H1 (cell line): ENCODE results near the gene ARG2. TPM values are rescaled to one million over a fixed set of nuclear protein-coding genes. Genes with fewer than 3 reads are reported as not detected.

Source experiments
- BACH1 ChIP-seq: IDR thresholded peaks from 2 replicates; pipeline ENCODE4 v1.6.1; 2012; ENCODE audit warnings: low read length, improper control_type of control experiment
- CBX8 ChIP-seq: fragments of 300-800, 300-1000 bp; sonication (generic); IDR thresholded peaks from 2 replicates; pipeline ENCODE4 v1.7.1; 2016; ENCODE audit warnings: low read depth, low read length, borderline replicate concordance
- CEBPB ChIP-seq: IDR thresholded peaks from 2 replicates; pipeline ENCODE4 v1.6.1; 2012; ENCODE audit warnings: low read depth, low read length
- CHD2 ChIP-seq: IDR thresholded peaks from 2 replicates; pipeline ENCODE4 v1.6.1; 2012; ENCODE audit warnings: low read length, improper control_type of control experiment
- CREB1 ChIP-seq: IDR thresholded peaks from 2 replicates; pipeline ENCODE4 v1.6.1; 2012; ENCODE audit warnings: inconsistent platforms
- CTBP2 ChIP-seq: IDR thresholded peaks from 2 replicates; pipeline ENCODE4 v1.7.0; 2011; ENCODE audit warnings: borderline replicate concordance, mild to moderate bottlenecking, moderate library complexity, mixed read lengths, low read length; ENCODE audit not compliant: insufficient read depth, insufficient read length
- EGR1 ChIP-seq: IDR thresholded peaks from 2 replicates; pipeline ENCODE4 v1.6.1; 2011; ENCODE audit warnings: low read depth, low read length, borderline replicate concordance
- EZH2 ChIP-seq: fragments of 200-600 bp; sonication (generic); IDR thresholded peaks from 2 replicates; pipeline ENCODE4 v1.7.1; 2012; ENCODE audit warnings: low read depth, mild to moderate bottlenecking, moderate library complexity, low read length, inconsistent platforms; ENCODE audit not compliant: severe bottlenecking
- GABPA ChIP-seq: IDR thresholded peaks from 2 replicates; pipeline ENCODE4 v1.6.1; 2011; ENCODE audit warnings: mild to moderate bottlenecking, low read length, moderate library complexity, borderline replicate concordance; ENCODE audit not compliant: insufficient read depth
- GTF2F1 ChIP-seq: IDR thresholded peaks from 2 replicates; pipeline ENCODE4 v1.6.1; 2012; ENCODE audit warnings: low read depth, low read length, improper control_type of control experiment, borderline replicate concordance
- JUN ChIP-seq: IDR thresholded peaks from 2 replicates; pipeline ENCODE4 v1.6.1; 2011; ENCODE audit warnings: low read depth, mild to moderate bottlenecking, improper control_type of control experiment, low read length
- JUND ChIP-seq: IDR thresholded peaks from 2 replicates; pipeline ENCODE4 v1.6.1; 2011; ENCODE audit warnings: mild to moderate bottlenecking, improper control_type of control experiment, low read length
- KDM1A ChIP-seq: fragments of 200-600, 300-600 bp; sonication (generic); IDR thresholded peaks from 2 replicates; pipeline ENCODE4 v1.7.1; 2016; ENCODE audit warnings: mild to moderate bottlenecking, low read length, borderline replicate concordance
- KDM4A ChIP-seq: IDR thresholded peaks from one replicate; pipeline ENCODE4 v1.7.1; 2012; ENCODE audit warnings: low read depth, mild to moderate bottlenecking, moderate library complexity, low read length, inconsistent platforms; ENCODE audit not compliant: severe bottlenecking
- KDM5A ChIP-seq: fragments of 200-600 bp; IDR thresholded peaks from 2 replicates; pipeline ENCODE4 v1.7.1; 2012; ENCODE audit warnings: mild to moderate bottlenecking, low read length, inconsistent platforms, mixed read lengths
- NANOG ChIP-seq: IDR thresholded peaks from 2 replicates; pipeline ENCODE4 v1.6.1; 2011; ENCODE audit warnings: low read length, low read depth, mild to moderate bottlenecking, inconsistent platforms; ENCODE audit not compliant: insufficient read depth, poor library complexity, severe bottlenecking
- PHF8 ChIP-seq: fragments of 200-600 bp; sonication (generic); conservative IDR thresholded peaks from 2 replicates; pipeline ENCODE4 v1.7.1; 2012; ENCODE audit warnings: low read depth, mild to moderate bottlenecking, inconsistent platforms, low read length, moderate library complexity
- POU5F1 ChIP-seq: IDR thresholded peaks from 2 replicates; pipeline ENCODE4 v1.6.1; 2011; ENCODE audit warnings: low read depth, mild to moderate bottlenecking, low read length, moderate library complexity
- SIX5 ChIP-seq: IDR thresholded peaks from 2 replicates; pipeline ENCODE4 v1.6.1; 2011; ENCODE audit warnings: mild to moderate bottlenecking, low read depth, low read length
- SP2 ChIP-seq: IDR thresholded peaks from 2 replicates; pipeline ENCODE4 v1.6.1; 2012; ENCODE audit warnings: mild to moderate bottlenecking, low read length, inconsistent platforms
- SRF ChIP-seq: IDR thresholded peaks from 2 replicates; pipeline ENCODE4 v1.6.1; 2011; ENCODE audit warnings: mild to moderate bottlenecking, low read depth, low read length, moderate library complexity
- SUZ12 ChIP-seq: fragments of 200-600 bp; sonication (generic); IDR thresholded peaks from 2 replicates; pipeline ENCODE4 v1.6.1; 2012; ENCODE audit warnings: mild to moderate bottlenecking, inconsistent platforms, low read length, moderate library complexity, mixed read lengths
- TCF12 ChIP-seq: IDR thresholded peaks from 2 replicates; pipeline ENCODE4 v1.6.1; 2011; ENCODE audit warnings: low read depth, mild to moderate bottlenecking, low read length
- polyA plus RNA-seq, 7 experiments: library from polyadenylated mRNA; depleted of rRNA in 3 of 7; stranded (reverse) in 5 of 7; unstranded in 2 of 7; fragments of >200 nt in 5 of 7; fragments of 200-250 nt in 2 of 7; gene quantifications; 1 replicate in 5 of 7; 2 replicates in 1 of 7; 4 replicates in 1 of 7; pipeline versions ENCODE4 v1.2.1 to v1.2.3, GENCODE V29; 2011 to 2013; ENCODE audit warnings: missing spikeins in 2 of 7, mixed read lengths in 2 of 7
- total RNA-seq: library from RNA; stranded (reverse); fragmentation: NEBNext Ultra II Directional; extraction: Animal tissue kit (Norgen Biotek cat#: 25700); gene quantifications from 2 replicates; pipeline ENCODE4 v1.2.1, GENCODE V29; 2021
- TF ChIP-seq, protein P1 (sequence below), 3 experiments: IDR thresholded peaks; 1 replicate in 2 of 3; 2 replicates in 1 of 3; pipeline versions ENCODE4 v1.5.1 to v1.6.1; 2011; ENCODE audit warnings: low read length in 3 of 3, mild to moderate bottlenecking in 3 of 3, inconsistent platforms in 2 of 3, low read depth in 1 of 3, moderate library complexity in 1 of 3; ENCODE audit not compliant: insufficient read depth in 1 of 3; ENCODE audit errors: control extremely low read depth in 1 of 3

The ARG2 gene
- total and polyA plus RNA-seq, 2 of the 8 experiments (the other 6 are each of a cell fraction or from before 2014, with no cell fraction given), result 49.9 to 59.1 TPM

DNA sequence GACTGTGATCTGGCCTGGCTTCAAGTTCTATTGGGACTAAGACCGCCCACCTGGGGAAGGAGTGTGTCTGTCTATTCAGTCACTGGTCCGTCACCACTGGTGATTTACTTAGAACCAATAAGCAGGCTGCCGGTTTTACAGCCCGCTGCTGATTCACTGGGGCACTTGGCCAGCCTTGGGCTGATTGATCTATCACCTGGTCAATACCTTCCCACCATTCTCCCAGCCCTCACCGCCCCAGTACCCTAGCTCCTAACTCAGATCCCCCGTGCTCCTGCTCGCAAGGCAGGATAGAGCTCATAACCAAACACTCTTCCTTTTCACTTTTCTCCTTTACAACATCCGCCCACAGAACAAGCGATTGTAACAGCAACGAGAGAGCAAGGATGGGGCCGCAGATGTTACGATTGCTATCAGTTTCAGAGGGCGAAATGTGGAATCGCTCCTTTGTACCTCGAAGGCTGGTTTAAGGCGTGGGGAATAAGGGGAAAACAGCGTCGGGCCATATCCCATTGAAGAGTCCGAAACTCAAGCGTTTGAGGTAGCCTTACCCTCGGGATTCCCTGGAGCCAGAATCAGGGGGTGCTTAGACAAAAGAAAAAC lies 75.2 kb downstream of the ARG2 start (continued):
- TF ChIP-seq SRF, result no peak
- TF ChIP-seq, protein P1, sequence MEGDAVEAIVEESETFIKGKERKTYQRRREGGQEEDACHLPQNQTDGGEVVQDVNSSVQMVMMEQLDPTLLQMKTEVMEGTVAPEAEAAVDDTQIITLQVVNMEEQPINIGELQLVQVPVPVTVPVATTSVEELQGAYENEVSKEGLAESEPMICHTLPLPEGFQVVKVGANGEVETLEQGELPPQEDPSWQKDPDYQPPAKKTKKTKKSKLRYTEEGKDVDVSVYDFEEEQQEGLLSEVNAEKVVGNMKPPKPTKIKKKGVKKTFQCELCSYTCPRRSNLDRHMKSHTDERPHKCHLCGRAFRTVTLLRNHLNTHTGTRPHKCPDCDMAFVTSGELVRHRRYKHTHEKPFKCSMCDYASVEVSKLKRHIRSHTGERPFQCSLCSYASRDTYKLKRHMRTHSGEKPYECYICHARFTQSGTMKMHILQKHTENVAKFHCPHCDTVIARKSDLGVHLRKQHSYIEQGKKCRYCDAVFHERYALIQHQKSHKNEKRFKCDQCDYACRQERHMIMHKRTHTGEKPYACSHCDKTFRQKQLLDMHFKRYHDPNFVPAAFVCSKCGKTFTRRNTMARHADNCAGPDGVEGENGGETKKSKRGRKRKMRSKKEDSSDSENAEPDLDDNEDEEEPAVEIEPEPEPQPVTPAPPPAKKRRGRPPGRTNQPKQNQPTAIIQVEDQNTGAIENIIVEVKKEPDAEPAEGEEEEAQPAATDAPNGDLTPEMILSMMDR (IDR thresholded peaks at IDR 0.05; ENCODE audit: control extremely low read depth in 1 of 3, insufficient read depth in 1 of 3, low read depth in 1 of 3, low read length in 3 of 3), result no peak
- 0 out of 2 replicates have a peak, but pooled peaks have one; percentile 10 for TF ChIP-seq GTF2F1
- no peak for TF ChIP-seq TCF12
- no peak for TF ChIP-seq SIX5
- no peak for TF ChIP-seq KDM5A
- TF ChIP-seq EZH2, result no peak
- no peak for TF ChIP-seq KDM4A
- TF ChIP-seq JUN, result no peak
- TF ChIP-seq SP2, result no peak
- no peak for TF ChIP-seq PHF8
- TF ChIP-seq CBX8, result no peak
- TF ChIP-seq BACH1, result no peak
- TF ChIP-seq JUND, result no peak
- no peak for TF ChIP-seq GABPA
- no peak for TF ChIP-seq SUZ12
- TF ChIP-seq CTBP2, result no peak
- TF ChIP-seq CREB1, result peak; percentile 83
- TF ChIP-seq CHD2, result no peak
- no peak for TF ChIP-seq KDM1A
- TF ChIP-seq CEBPB, result no peak
- no peak for TF ChIP-seq NANOG
- TF ChIP-seq POU5F1, result no peak
- TF ChIP-seq EGR1, result no peak
